ENCODE results near the gene TRHDE.

TRHDE gene

DNA sequence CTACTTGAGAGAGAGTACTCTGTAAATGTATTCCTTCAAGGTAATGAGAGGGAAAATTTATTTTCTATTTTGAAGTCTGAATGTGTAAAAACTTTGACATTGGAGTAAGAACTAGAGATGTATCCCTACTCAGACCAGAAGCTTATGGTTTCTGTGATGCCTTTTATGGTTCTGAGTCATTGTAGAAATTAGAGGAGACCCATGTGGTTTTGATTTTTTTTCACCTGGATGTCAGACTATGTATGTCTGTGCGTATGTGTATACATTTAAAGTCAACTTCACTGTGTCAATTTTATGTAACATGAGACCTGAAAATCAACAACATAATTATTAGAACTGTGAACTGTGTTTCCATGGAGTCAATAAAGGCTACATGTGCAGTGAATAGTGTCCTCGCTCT lies 302.0 kb downstream of the TRHDE start:
- TF ChIP-seq POLR2A (IDR thresholded peaks at IDR 0.05; ENCODE audit: extremely low read depth, insufficient read length) (no peak), MYC (IDR thresholded peaks at IDR 0.05; ENCODE audit: low read depth, low read length) (no peak)
- TF ChIP-seq, protein P1, sequence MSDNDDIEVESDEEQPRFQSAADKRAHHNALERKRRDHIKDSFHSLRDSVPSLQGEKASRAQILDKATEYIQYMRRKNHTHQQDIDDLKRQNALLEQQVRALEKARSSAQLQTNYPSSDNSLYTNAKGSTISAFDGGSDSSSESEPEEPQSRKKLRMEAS (IDR thresholded peaks at IDR 0.05; ENCODE audit: low read depth, low read length), result no peak
- TF ChIP-seq, protein P2, sequence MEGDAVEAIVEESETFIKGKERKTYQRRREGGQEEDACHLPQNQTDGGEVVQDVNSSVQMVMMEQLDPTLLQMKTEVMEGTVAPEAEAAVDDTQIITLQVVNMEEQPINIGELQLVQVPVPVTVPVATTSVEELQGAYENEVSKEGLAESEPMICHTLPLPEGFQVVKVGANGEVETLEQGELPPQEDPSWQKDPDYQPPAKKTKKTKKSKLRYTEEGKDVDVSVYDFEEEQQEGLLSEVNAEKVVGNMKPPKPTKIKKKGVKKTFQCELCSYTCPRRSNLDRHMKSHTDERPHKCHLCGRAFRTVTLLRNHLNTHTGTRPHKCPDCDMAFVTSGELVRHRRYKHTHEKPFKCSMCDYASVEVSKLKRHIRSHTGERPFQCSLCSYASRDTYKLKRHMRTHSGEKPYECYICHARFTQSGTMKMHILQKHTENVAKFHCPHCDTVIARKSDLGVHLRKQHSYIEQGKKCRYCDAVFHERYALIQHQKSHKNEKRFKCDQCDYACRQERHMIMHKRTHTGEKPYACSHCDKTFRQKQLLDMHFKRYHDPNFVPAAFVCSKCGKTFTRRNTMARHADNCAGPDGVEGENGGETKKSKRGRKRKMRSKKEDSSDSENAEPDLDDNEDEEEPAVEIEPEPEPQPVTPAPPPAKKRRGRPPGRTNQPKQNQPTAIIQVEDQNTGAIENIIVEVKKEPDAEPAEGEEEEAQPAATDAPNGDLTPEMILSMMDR (IDR thresholded peaks at IDR 0.05; ENCODE audit: low read depth, low read length), result no peak
- DNase-seq (ENCODE audit: low read depth), result no peak
- no peak overlapping the region for H3K4me3 ChIP-seq (ENCODE audit: low read depth, low read length)

DNA sequence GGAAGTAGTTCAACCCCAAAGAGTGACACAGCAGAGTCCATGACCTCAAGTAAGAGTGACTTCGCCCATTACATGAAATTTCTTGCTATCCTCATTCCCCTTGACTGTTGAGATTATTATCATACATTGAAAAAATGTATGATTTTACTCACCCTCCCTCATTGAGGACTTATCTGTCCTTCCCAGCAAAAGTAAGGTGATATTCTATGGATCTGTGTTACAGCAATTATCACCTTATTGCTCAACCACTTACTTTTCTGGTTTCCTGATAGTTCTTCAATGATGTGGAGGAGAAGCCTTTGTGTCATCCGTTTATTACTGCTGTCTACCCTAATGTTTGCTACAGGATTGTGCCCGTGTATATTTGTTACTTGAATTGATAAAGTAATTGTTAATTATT lies 306.2 kb downstream of the TRHDE start:
- no peak overlapping the region for H3K4me3 ChIP-seq (ENCODE audit: low read depth, low read length)
- TF ChIP-seq, protein P2 (IDR thresholded peaks at IDR 0.05; ENCODE audit: low read depth, low read length), result no peak
- DNase-seq (ENCODE audit: low read depth), result no peak

- H3K4me3 ChIP-seq (ENCODE audit: low read depth, low read length), result no peak overlapping the region
- TF ChIP-seq, protein P1 (IDR thresholded peaks at IDR 0.05; ENCODE audit: low read depth, low read length), result no peak
- TF ChIP-seq POLR2A (IDR thresholded peaks at IDR 0.05; ENCODE audit: extremely low read depth, insufficient read length) (no peak), MYC (IDR thresholded peaks at IDR 0.05; ENCODE audit: low read depth, low read length) (no peak)
- TF ChIP-seq, protein P2 (IDR thresholded peaks at IDR 0.05; ENCODE audit: low read depth, low read length), result no peak
- DNase-seq (ENCODE audit: low read depth), result no peak
Observed at GRCh38 chr12:72586456-72586855, 314.3 kb downstream of the TRHDE start.

- TF ChIP-seq POLR2A (IDR thresholded peaks at IDR 0.05; ENCODE audit: extremely low read depth, insufficient read length), result no peak
- TF ChIP-seq, protein P2 (IDR thresholded peaks at IDR 0.05; ENCODE audit: low read depth, low read length), result no peak
- TF ChIP-seq, protein P1 (IDR thresholded peaks at IDR 0.05; ENCODE audit: low read depth, low read length), result no peak
- TF ChIP-seq MYC (IDR thresholded peaks at IDR 0.05; ENCODE audit: low read depth, low read length), result no peak
- no peak for DNase-seq (ENCODE audit: low read depth)
- no peak overlapping the region for H3K4me3 ChIP-seq (ENCODE audit: low read depth, low read length)
Observed at GRCh38 chr12:72602581-72602980, 330.4 kb downstream of the TRHDE start.

- no peak overlapping the region for H3K4me3 ChIP-seq (ENCODE audit: low read depth, low read length)
- TF ChIP-seq POLR2A (IDR thresholded peaks at IDR 0.05; ENCODE audit: extremely low read depth, insufficient read length) (no peak), MYC (IDR thresholded peaks at IDR 0.05; ENCODE audit: low read depth, low read length) (no peak)
- TF ChIP-seq, protein P2 (IDR thresholded peaks at IDR 0.05; ENCODE audit: low read depth, low read length), result no peak
- TF ChIP-seq, protein P1 (IDR thresholded peaks at IDR 0.05; ENCODE audit: low read depth, low read length), result no peak
- DNase-seq (ENCODE audit: low read depth), result no peak
Observed at GRCh38 chr12:72605975-72606374, 333.8 kb downstream of the TRHDE start.

DNA sequence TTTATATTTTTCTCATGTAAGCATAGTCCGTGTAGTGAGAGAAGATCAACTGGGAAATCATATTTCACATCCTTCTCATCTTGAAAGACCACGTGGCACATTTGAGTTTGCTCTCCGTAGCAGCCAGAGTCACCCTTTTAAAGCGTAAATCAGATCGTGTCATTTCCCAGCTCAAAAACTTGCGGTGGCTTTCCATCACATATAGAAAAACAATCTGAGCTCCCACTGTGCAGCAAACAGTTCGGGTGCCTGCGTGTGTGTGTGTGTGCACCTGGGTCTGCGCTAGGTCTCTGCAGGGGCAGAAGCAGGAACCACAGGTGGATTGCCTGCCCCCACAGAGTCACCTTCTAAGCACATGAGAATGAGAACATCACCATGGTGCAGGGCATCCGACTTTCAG lies 338.2 kb downstream of the TRHDE start:
- no peak overlapping the region for H3K4me3 ChIP-seq (ENCODE audit: low read depth, low read length)
- TF ChIP-seq MYC (IDR thresholded peaks at IDR 0.05; ENCODE audit: low read depth, low read length) (no peak), POLR2A (IDR thresholded peaks at IDR 0.05; ENCODE audit: extremely low read depth, insufficient read length) (no peak)
- TF ChIP-seq, protein P2 (IDR thresholded peaks at IDR 0.05; ENCODE audit: low read depth, low read length), result no peak
- TF ChIP-seq, protein P1 (IDR thresholded peaks at IDR 0.05; ENCODE audit: low read depth, low read length), result no peak
- no peak for DNase-seq (ENCODE audit: low read depth)

Measured in NB4 (cell line).